ENCODE results near the gene HYI. TPM values are rescaled to one million over a fixed set of nuclear protein-coding genes. Genes with fewer than 3 reads are reported as not detected.
"Not testable (repeated sequence)": the region's sequence is repeated elsewhere in the genome, so short reads cannot be mapped to it uniquely, and the experiment has no call there.

HYI gene, protein sequence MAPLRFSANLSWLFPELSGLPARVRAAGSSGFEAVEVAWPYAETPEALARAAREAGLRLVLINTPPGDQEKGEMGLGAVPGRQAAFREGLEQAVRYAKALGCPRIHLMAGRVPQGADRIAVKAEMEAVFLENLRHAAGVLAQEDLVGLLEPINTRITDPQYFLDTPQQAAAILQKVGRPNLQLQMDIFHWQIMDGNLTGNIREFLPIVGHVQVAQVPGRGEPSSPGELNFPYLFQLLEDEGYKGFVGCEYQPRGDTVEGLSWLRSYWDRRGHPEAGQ
- total RNA-seq = 28.9 and 81.3 TPM in 2 replicates

DNA sequence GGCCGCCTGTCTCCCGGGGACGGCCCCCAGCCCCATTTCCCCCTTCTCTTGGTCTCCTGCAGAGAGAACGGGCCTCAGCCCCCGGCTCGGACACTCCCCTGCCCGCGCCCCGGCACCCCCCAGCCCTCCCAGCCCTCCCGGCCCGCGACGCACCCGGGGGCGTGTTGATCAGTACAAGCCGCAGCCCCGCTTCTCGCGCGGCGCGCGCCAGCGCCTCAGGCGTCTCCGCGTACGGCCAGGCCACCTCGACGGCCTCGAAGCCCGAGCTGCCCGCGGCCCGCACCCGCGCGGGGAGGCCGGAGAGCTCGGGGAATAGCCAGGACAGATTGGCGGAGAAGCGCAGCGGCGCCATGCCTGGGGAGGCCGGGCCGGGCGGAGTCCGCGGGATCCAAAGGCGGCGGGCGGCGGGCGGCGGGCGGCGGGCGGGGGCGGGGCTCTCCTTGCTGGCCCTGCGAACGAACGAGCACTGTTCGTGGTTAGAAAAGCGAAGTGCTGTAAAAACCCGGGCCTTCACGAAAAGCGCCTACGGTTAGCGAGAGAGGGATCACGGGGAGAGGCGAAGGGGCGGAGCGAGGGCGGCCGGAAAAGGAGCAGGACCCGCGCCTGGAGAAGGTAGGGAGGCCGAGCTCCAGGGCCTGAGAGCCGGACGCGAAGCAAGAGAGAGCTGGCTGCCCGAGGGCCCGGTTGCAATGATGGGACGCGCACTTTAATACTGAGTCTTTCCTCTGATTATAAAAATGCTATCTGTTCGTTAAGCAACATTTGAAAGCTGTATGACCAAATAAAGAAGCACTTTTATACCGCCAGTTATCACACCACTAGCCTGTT is at the start of gene HYI:
Gene HYI (minus strand): TSS at position 490 of the 828 bp plus-strand sequence. CDS start 138 bp downstream, at position 352.
- peak; percentile 79 for DNase-seq (ENCODE audit: low read depth)

DNA sequence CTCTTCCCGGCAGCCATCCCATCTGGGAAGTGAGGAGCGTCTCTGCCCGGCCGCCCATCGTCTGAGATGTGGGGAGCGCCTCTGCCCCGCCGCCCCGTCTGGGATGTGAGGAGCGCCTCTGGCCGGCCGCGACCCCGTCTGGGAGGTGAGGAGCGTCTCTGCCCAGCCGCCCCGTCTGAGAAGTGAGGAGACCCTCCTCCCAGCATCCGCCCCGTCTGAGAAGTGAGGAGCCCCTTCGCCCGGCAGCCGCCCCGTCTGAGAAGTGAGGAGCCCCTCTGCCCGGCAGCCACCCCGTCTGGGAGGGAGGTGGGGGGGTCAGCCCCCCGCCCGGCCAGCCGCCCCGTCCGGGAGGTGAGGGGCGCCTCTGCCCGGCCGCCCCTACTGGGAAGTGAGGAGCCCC is 48.1 kb upstream of the HYI start:
- not testable (repeated sequence) for DNase-seq (ENCODE audit: low read depth)

DNA sequence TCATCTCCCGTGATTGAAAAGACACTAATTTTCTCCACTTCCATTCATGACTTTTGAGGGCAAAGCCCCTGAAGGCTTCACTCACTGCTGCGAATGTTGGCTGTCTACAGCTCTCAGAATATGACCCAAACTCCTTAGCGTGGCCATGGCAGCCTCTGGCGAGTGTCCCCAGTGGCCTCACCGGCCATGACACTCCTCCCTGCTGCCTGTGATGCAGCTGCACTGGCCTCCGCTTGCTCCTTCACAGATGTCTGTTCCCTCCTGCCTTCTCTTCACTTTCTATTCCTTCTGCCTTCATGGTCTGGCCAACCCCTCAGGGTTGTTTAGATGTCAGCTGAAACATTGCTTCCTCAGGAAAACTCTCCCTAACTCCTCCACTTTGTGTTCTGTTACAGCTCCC is 46.2 kb upstream of the HYI start:
- DNase-seq (ENCODE audit: low read depth) = no peak

DNA sequence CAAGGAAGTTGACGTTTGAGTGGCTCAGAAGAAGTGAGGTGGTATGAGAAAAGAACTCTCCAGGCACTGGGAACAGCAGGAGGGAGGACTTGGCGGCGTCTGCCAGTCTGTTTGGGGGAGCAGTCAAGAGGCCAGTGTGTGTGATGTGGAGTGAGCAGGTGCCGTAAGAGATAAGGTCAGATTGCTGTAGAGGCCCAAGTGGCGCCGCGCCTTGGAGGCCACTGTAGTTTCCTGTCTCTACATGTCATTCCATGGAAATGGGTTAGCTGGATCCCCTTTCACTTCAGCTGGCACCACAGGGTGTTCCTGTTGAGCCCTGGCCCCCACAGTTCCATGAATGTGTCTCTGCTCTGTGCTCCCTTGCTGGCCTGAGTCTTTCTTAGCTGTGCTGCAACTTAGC is 41.5 kb upstream of the HYI start:
- no peak for DNase-seq (ENCODE audit: low read depth)

DNA sequence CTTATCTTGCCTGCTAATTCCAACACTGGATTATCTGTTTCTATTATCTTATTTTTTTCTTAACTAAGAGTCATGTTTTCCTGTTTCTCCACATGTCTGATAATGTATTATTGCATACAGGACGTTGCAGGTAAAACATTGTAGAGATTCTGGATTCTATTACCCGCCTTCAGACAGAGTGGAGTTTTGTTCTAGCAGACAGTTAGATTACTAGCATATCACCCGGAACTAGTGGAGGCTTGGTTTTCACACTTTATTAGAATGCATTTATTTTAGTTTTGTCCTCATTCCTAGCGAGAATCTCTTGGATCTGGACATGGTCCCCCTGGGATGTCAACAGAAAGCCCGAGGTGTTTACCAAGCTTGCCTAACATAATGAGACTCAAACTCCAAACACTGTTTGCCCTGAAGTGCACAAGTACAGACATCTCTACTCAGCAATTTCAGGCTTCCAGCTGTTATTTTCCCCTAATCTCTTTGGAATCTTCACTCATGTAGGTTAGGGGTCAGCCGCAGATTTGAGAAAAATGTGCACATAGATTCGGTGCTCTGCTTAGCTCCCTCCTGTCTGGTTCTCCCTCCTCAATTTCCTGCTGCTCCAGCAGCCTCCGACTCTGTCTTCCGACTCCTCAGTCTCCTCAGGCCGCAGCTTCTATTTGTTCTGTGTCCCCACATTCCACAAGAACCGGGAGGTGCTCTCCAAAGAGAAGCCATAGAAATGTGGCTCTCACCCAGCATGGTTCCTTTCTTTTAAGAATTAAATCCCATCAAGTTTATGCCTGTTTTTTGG is 40.1 kb upstream of the HYI start:
- no peak for DNase-seq (ENCODE audit: low read depth)

DNA sequence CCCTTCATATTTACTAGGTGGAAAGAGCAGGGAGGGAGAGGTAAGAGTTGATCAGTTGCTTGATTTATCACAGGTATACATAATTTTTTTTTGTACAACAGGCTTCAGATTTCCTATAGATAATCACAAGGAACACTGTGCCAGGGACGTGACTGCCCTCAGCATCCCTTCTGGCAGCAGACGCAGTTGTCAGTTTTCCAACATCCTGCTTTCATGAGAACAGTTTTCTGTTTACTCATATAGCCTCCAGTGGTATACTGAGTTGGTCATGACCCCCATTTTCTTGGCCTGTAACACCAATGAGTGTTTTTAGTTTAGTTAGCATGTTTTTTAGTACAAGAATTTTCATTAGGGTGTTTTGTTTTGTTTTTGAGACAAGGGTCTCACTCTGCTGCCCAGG is 39.1 kb upstream of the HYI start:
- DNase-seq (ENCODE audit: low read depth) = no peak

DNA sequence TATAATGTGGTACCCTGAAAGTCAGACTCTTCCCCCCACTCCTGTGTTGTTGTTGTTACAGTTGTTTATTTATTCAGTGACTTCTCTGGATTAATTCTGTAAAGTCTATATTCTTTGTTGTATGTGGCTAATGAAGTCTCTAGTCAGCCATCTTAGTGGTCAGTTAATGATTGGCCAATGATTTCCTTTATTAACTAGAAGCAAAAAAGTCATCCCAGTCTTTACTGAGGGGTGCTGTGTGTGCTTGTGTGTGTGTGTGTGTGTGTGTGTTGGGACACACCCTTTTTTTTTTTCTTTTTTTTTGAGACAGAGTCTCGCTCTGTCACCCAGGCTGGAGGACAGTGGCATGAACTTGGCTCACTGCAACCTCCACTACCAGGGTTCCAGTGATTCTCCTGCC is 37.3 kb upstream of the HYI start:
- DNase-seq (ENCODE audit: low read depth) = peak; percentile 65

DNA sequence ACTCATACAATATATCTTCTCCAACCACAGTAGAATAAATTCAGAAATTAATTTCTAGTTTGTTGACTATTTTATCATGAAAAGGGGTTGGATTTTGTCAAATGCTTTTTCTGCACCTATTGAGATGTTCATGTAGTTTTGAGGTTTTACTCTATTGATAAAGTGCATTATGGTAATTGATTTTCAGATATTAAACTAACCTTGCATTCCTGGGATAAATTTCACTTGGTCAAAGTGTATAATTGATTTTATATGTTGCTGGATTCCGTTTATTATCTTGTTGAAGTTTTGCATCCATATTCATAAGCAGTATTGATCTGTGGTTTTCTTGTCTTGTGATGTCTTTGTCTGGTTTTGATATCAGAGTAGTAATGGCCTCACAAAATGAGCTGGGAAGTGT is 34.4 kb upstream of the HYI start:
- DNase-seq (ENCODE audit: low read depth) = no peak

DNA sequence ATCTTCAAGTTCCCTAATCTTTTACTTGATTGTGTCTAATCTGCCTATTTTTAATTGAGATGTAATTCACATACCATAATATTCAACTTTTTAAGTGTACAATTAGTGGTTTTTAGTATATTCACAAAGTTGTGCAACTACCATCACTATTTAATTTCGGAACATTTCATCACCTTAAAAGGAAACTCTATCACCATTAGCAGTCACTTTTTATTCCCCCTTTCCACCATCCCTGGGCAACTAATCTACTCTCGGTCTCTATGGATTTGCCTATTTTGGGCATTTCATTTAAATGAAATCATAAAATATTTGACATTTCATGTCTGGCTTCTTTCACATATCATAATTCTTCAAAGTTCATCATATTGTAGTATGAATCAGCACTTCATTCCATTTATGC is 30.6 kb upstream of the HYI start:
- no peak for DNase-seq (ENCODE audit: low read depth)

DNA sequence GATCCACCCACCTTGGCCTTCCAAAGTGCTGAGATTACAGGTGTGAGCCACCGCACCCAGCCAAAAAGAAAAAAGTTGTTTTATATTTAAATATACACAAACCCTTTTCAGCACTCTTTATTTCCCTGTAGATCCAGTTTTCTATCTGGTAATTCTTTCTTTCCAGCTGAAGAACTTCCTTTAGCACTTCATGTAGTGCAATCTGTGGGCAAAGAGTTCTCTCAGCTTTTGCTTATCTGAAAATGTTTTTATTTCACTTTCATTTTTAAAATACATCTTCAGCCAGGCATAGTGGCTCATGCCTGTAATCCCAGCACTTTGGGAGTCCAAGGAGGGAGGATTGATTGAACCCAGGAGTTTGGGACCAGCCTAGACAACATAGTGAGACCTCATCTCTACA is 28.5 kb upstream of the HYI start:
- DNase-seq (ENCODE audit: low read depth) = no peak

DNA sequence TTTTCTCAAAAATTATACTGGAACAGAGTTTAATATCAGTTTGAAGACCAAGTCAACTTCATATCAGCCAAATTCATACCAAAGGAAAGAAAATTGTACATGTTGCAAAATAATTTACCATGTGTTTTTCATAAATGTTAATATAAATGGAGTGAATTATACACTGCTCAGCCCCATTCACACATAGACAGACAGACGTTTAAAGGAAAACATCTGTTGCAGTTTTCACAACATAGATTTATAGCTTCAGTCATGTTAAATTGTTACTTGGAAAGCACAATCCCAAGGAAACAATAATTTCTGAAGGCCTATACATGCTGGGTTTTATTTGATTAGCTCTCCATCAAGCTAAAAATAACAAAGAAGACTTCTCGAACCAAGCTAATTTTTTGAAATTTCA is 27.8 kb upstream of the HYI start:
- DNase-seq (ENCODE audit: low read depth) = no peak

DNA sequence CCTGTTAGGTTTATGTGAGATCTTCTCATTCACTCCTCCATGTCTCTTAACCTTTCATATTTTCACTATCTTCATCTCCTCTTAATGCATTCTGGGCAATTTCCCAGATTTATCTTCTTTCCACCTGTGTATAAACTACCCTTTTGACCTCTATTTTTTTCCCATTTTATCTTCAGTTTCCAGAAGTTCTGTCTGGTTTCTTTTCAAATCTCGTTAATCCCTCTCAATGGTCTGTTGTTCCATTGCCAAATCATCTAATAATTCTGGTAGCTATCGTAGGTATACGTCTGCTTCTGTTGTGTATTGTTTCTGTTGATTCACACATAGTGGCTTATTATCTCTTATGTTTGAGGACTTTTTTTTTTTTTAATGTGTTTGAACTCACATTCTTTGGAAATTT is 25.7 kb upstream of the HYI start:
- DNase-seq (ENCODE audit: low read depth) = no peak

DNA sequence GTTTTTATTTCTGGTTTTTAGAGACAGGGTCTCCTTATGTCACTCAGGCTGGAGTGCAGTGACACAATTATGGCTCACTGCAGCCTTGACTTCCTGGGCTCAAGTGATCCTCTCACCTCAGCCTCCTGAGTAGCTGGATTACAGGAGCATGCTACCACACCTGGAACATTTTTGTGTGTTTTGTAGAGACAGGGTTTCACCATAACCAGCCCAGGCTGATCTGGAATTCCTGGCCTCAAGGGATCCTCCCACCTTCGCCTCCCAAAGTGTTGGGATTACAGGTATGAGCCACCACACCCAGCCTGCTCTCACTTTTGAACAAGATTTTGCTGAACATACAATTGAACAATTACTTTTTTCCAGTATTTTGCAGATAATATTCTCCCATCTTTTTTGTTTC is 24.0 kb upstream of the HYI start:
- no peak for DNase-seq (ENCODE audit: low read depth)

DNA sequence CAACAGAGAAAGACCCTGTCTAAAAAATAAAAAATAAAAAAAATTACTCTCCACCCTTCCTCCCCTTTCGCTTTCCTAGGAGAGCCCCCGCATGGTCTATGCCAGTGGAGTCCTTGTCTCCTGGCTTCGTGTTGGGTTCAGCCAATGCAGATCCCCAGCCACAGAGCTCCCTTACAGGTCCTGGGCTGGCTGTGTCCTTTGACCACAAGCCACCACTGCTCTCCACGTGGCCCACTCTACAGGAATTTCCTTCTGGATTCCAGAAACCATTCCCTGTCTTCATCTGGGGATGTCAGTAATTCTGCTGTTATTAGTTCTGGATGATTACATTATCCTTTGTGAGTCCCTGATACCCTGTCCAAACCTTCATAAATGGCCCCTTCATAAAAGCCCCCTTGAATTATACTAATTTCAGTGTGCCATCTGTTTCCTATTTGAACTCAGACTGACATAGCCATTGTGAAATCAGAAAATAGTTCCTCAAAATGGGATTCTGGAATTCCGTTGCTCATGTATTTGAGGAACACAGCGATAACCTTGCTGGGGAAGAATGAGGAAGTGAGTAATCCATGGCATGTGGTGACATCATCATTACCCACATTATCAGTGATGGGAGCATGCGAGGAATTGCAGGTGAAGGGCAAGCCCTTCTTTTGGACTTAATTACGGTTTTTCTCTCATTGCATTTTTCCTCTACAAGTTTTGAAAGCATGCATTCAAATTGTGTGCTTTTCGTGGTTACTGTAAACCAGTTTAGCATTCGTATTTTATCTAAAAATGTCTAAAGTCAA is 22.1 kb upstream of the HYI start:
- DNase-seq (ENCODE audit: low read depth) = peak; percentile 72

DNA sequence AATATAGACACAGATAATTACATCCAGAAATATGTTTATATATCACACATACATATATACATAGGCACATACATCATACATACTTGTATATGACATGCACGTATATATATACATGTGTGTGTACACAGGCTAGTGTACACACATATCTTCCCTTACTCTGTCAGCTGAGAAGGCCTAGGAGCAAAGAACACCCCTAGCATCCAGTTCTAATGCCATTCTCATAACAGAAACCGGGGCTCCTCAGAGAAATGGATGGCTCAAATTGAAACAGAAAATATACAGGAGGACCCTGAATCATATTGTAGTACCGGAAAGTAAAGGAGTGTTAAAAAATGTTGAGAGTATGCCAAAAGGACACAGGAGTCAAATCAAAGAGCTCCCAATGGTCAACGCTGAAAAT is 19.7 kb upstream of the HYI start:
- no peak for DNase-seq (ENCODE audit: low read depth)

DNA sequence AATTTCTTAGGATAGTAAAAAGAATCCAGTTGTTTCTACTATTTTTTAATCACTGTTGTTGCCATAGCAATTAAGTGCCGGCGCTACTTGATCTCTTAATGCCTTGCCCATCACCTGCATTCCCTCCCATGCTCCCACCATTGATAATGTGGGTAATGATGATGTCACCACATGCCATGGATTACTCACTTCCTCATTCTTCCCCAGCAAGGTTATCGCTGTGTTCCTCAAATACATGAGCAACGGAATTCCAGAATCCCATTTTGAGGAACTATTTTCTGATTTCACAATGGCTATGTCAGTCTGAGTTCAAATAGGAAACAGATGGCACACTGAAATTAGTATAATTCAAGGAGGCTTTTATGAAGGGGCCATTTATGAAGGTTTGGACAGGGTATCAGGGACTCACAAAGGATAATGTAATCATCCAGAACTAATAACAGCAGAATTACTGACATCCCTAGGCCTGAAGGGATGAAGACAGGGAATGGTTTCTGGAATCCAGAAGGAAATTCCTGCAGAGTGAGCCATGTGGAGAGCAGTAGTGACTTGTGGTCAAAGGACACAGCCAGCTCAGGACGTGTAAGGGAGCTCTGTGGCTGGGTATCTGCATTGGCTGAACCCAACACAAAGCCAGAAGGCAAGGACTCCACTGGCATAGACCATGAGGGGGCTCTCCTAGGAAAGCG is 18.9 kb upstream of the HYI start:
- DNase-seq (ENCODE audit: low read depth) = peak; percentile 93

DNA sequence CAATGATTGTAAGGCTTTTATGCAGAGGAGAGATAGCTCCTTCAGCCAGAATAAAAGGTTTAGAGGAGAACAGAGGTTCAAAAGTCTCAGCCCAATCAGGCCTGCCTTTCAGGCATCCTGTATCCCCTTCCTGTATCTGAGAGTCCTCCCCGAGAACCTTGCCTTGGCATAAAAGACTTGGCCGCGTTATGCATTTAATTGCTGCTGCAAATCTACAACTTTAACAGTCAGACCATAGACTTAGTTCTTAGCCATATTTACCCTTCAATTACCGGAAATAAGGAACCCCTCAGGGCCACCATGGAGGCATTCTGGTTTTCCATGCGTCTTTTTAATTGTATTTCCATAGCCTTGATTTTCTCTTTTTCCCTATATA is 18.3 kb upstream of the HYI start:
- no peak for DNase-seq (ENCODE audit: low read depth)

DNA sequence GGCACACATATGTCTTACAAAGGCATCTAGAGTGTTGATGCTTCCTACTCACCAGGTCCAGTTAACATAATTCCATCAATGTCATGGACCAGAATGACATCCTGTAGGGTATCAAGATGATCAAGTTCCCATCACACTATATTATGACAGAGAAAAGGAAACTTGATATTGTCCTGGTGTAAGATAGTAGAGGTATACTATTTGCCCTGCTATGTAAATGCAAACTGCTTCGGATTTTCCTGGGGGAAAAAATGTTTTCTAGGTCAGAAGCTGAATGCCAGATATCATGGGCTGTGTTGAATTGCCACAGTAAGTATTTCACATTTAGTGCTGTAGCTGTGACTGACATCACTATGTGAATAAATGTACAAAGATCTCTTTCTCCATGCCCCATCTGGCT is 16.2 kb upstream of the HYI start:
- DNase-seq (ENCODE audit: low read depth) = no peak

DNA sequence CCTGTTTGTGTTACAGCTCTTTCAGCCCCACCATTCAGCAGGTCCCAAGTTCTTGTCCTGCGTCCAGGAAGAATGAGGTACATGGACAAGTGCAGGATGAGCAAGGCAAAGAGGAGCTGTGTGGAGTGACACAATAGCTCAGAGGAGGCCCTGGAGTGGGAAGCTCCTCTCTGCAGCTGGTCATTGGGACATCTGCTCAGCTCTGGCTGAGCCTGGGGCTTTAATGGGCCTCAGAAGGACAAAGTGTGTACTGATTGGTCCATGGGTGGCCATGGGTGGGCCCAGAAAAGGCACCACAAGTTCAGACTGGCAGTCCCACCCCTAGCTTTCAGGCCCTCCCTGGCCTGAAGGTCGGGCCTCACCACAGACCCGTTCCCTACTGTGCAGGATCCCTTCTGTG is 14.7 kb upstream of the HYI start:
- no peak for DNase-seq (ENCODE audit: low read depth)

DNA sequence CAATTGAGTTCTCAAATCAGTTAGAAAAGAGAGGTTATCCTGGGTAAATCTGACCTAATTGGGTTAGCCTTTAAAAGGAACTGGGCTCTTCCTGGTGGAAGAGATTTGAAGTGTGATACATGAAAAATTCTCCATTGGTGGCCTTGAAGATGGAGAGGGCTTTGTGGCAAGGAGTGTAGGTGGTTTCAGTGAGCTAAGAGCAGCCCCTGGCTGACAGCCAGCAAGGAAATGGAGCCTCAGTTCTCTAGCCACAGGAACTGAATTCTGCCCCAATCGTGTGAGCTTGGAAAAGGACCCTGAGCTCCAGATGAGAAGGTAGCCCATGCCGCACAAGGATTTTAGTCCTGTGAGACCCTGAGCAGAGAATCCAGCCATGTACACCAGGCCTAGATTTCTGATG is 12.7 kb upstream of the HYI start:
- no peak for DNase-seq (ENCODE audit: low read depth)

DNA sequence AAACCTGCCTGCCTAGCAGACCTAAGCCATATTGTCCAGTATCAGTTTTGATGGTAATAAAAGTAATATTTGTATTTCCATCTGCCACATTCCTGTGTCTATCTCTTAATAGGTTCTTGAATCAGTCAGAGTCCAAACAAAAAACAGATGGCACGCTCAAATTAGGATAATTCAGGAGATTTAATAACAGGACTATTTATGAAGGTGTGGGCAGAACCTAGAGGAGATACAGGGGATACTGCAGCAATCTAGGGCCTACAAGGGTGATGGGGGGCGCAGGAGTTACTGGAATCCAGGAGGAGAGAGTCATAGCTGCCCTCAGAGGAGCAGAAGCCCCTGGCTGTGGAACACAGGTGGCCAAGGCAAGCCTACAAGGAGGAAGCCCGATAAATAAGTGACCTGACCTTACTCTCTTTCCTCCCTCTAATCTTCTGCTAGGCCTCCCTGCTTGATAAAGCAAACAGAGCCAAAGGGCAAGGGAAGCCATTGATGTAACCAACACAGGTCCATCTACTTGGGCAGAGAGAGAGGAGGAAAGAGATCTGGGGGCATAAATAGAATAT is 11.9 kb upstream of the HYI start:
- DNase-seq (ENCODE audit: low read depth) = no peak
